H9 (cell line): ENCODE measurements around the gene DAPK1. TPM values are rescaled to one million over a fixed set of nuclear protein-coding genes. Genes with fewer than 3 reads are reported as not detected.
A peak's percentile ranks its signal among the peaks of the same experiment; 100 is the strongest.

ENCODE experiments used
- DNase-seq: peaks from one replicate; pipeline ENCODE4 v3.0.0-alpha.2; 2017
- H2AFZ ChIP-seq: one replicate; pipeline ENCODE4 v1.6.1; 2013; ENCODE audit warnings: mild to moderate bottlenecking, low read length, control low read depth, moderate library complexity
- H2AK5ac ChIP-seq: 2 replicates; pipeline ENCODE4 v1.6.1; 2013; ENCODE audit warnings: low read length, control low read depth, mixed read lengths; ENCODE audit not compliant: insufficient read length
- H2BK120ac ChIP-seq: one replicate; pipeline ENCODE4 v1.6.1; 2013; ENCODE audit warnings: low read depth, mild to moderate bottlenecking, low read length, control low read depth, inconsistent platforms; ENCODE audit not compliant: poor library complexity, severe bottlenecking
- H2BK12ac ChIP-seq: 2 replicates; pipeline ENCODE4 v1.6.1; 2013; ENCODE audit warnings: low read length, control low read depth, mixed read lengths, low read depth; ENCODE audit not compliant: insufficient read length
- H2BK15ac ChIP-seq: 2 replicates; pipeline ENCODE4 v1.6.1; 2013; ENCODE audit warnings: low read depth, low read length, control low read depth
- H2BK20ac ChIP-seq: one replicate; pipeline ENCODE4 v1.6.1; 2013; ENCODE audit warnings: low read depth, mild to moderate bottlenecking, low read length, control low read depth, inconsistent platforms; ENCODE audit not compliant: poor library complexity, severe bottlenecking
- H2BK5ac ChIP-seq: 2 replicates; pipeline ENCODE4 v1.6.1; 2013; ENCODE audit warnings: low read length, control low read depth, mixed read lengths; ENCODE audit not compliant: insufficient read length
- H3K14ac ChIP-seq: 2 replicates; pipeline ENCODE4 v1.6.1; 2013; ENCODE audit warnings: low read length, control low read depth; ENCODE audit not compliant: insufficient read depth
- H3K18ac ChIP-seq: 2 replicates; pipeline ENCODE4 v1.6.1; 2013; ENCODE audit warnings: low read depth, mild to moderate bottlenecking, mixed read lengths, low read length, control low read depth; ENCODE audit not compliant: insufficient read length
- H3K23ac ChIP-seq: 2 replicates; pipeline ENCODE4 v1.6.1; 2013; ENCODE audit warnings: low read length, control low read depth, mixed read lengths, low read depth; ENCODE audit not compliant: insufficient read length
- H3K23me2 ChIP-seq: 2 replicates; pipeline ENCODE4 v1.6.1; 2013; ENCODE audit warnings: low read depth, mild to moderate bottlenecking, mixed read lengths, low read length, control low read depth; ENCODE audit not compliant: insufficient read length, poor library complexity, severe bottlenecking
- H3K27ac ChIP-seq: 2 replicates; pipeline ENCODE4 v1.5.1; 2013; ENCODE audit warnings: low read length, control low read depth, mixed read lengths, low read depth; ENCODE audit not compliant: insufficient read length
- H3K27me3 ChIP-seq: 2 replicates; pipeline ENCODE4 v1.6.1; 2013; ENCODE audit warnings: low read length, control low read depth, inconsistent platforms; ENCODE audit not compliant: insufficient read depth
- H3K4ac ChIP-seq: 2 replicates; pipeline ENCODE4 v1.6.1; 2013; ENCODE audit warnings: low read depth, mild to moderate bottlenecking, control low read depth, inconsistent platforms, low read length, moderate library complexity
- H3K4me1 ChIP-seq: 2 replicates; pipeline ENCODE4 v1.6.1; 2013; ENCODE audit warnings: low read length, control low read depth, inconsistent platforms; ENCODE audit not compliant: insufficient read depth
- H3K4me2 ChIP-seq: 2 replicates; pipeline ENCODE4 v1.6.1; 2013; ENCODE audit warnings: low read length, control low read depth, mixed read lengths; ENCODE audit not compliant: insufficient read length, insufficient read depth
- H3K56ac ChIP-seq: 2 replicates; pipeline ENCODE4 v1.6.1; 2013; ENCODE audit warnings: low read depth, mild to moderate bottlenecking, mixed read lengths, low read length, control low read depth; ENCODE audit not compliant: insufficient read length
- H3K79me1 ChIP-seq: 2 replicates; pipeline ENCODE4 v1.6.1; 2013; ENCODE audit warnings: low read depth, mild to moderate bottlenecking, moderate library complexity, low read length, control low read depth, inconsistent platforms; ENCODE audit not compliant: insufficient read depth, poor library complexity, severe bottlenecking
- H3K79me2 ChIP-seq: 2 replicates; pipeline ENCODE4 v1.6.1; 2013; ENCODE audit warnings: low read length, control low read depth, inconsistent platforms; ENCODE audit not compliant: insufficient read depth
- H3K9ac ChIP-seq: 2 replicates; pipeline ENCODE4 v1.6.1; 2013; ENCODE audit warnings: low read length, control low read depth, mixed read lengths; ENCODE audit not compliant: insufficient read length; ENCODE audit errors: extremely low read depth
- H3K9me3 ChIP-seq: one replicate; pipeline ENCODE4 v1.6.1; 2013; ENCODE audit warnings: low read depth, low read length, inconsistent platforms; ENCODE audit not compliant: control insufficient read depth
- H3T11ph ChIP-seq: one replicate; pipeline ENCODE4 v1.6.1; 2013; ENCODE audit warnings: mild to moderate bottlenecking, low read length, control low read depth, inconsistent platforms
- H4K20me1 ChIP-seq: one replicate; pipeline ENCODE4 v1.6.1; 2013; ENCODE audit not compliant: control insufficient read depth, insufficient read length, insufficient read depth
- H4K5ac ChIP-seq: 2 replicates; pipeline ENCODE4 v1.6.1; 2013; ENCODE audit warnings: low read depth, mild to moderate bottlenecking, mixed read lengths, low read length, control low read depth; ENCODE audit not compliant: insufficient read length
- H4K8ac ChIP-seq: replicated peaks from 2 replicates; pipeline ENCODE4 v1.6.1; 2013; ENCODE audit warnings: low read length, control low read depth, mixed read lengths, low read depth; ENCODE audit not compliant: insufficient read length
- H4K91ac ChIP-seq: 2 replicates; pipeline ENCODE4 v1.6.1; 2013; ENCODE audit warnings: low read depth, mild to moderate bottlenecking, moderate library complexity, mixed read lengths, low read length, control low read depth; ENCODE audit not compliant: insufficient read length
- H3K27ac Mint-ChIP-seq, 3 experiments: 2 replicates in 2 of 3; 3 replicates in 1 of 3; pipeline ENCODE4 v1.8.0; 2020 to 2021; ENCODE audit warnings: mixed read lengths in 3 of 3, mild to moderate bottlenecking in 1 of 3, moderate library complexity in 1 of 3
- H3K27me3 Mint-ChIP-seq: 2 replicates; pipeline ENCODE4 v1.8.0; 2021; ENCODE audit warnings: low read depth, mild to moderate bottlenecking, moderate library complexity, mixed read lengths
- H3K36me3 Mint-ChIP-seq, 3 experiments: 2 replicates in 2 of 3; 3 replicates in 1 of 3; pipeline ENCODE4 v1.8.0; 2020 to 2021; ENCODE audit warnings: low read depth in 3 of 3, mixed read lengths in 3 of 3; ENCODE audit not compliant: insufficient read depth in 1 of 3
- H3K4me1 Mint-ChIP-seq, 2 experiments: 2 replicates each; pipeline ENCODE4 v1.8.0; 2020; ENCODE audit warnings: mixed read lengths in 2 of 2
- H3K4me3 Mint-ChIP-seq, 2 experiments: 2 replicates in 1 of 2; 3 replicates in 1 of 2; pipeline ENCODE4 v1.8.0; 2020 to 2021; ENCODE audit warnings: mild to moderate bottlenecking in 2 of 2, mixed read lengths in 2 of 2, moderate library complexity in 1 of 2
- H3K9me3 Mint-ChIP-seq, 2 experiments: 2 replicates in 1 of 2; 3 replicates in 1 of 2; pipeline ENCODE4 v1.8.0; 2020; ENCODE audit warnings: mild to moderate bottlenecking in 2 of 2, mixed read lengths in 2 of 2, moderate library complexity in 1 of 2
- WGBS: extraction: QIAGEN DNeasy Blood & Tissue Kit; methylation state at CpG from one replicate; pipeline ENCODE4 v1.1.7; 2013; ENCODE audit warnings: missing lambda C conversion rate, low lambda C conversion rate, mixed read lengths; ENCODE audit not compliant: insufficient read length; ENCODE audit errors: extremely low coverage; 5-methylcytosine and 5-hydroxymethylcytosine counted together
- total RNA-seq: library from RNA; stranded (reverse); gene quantifications from 2 replicates; pipeline ENCODE4 v1.2.1, GENCODE V29; 2021
- TF ChIP-seq, protein P1 (sequence below): fragments of 200-600 bp; sonication (generic); conservative IDR thresholded peaks from 3 replicates; pipeline ENCODE4 v1.8.0; 2021; ENCODE audit warnings: antibody characterized with exemption, mild to moderate bottlenecking

DAPK1 gene
- total RNA-seq, 1 experiment from 2014 or later, result 79.4 TPM

DNA sequence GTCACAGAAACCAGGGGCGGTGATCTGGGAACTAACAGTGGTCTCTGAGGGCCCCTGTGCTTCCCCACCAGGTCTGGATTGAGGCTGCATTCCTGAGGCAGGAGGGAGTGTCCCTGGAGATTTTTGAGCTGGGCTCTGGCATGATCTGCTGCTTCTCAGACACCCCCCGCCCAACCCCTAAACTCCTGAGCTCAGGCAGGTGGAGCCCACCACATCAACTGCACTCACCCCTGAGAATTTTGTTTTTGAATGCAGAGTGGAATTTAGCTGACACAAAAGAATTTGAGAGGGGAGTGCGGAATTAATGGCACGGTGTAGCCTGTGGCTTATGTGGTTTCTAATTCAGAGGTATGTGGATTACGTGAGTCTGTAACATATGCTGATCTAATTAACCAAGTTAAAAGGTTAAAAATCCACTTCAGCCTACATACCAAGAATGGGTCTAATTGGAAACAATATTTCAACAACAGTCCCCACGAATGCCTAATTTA is 204.3 kb downstream of the DAPK1 start:
- Mint-ChIP-seq H3K9me3 (no peaks in the 10 kb centered on the region), H3K4me3 (no peak overlapping the region), H3K36me3 (peaks cover 53 to 77% (median 69%) of the 10 kb centered on the region in 3 experiments), H3K27ac (peak overlapping the region; percentile 80 to 89 (median 87); a peak in 6 of 7 replicates), H3K27me3 (no peaks in the 10 kb centered on the region), H3K4me1 (peaks cover 4 to 5% of the 10 kb centered on the region in 2 experiments)
- H4K5ac ChIP-seq, result no peak overlapping the region
- H3T11ph ChIP-seq, result no peak overlapping the region
- no peak overlapping the region for H4K91ac ChIP-seq
- H2BK15ac ChIP-seq, result no peak overlapping the region
- WGBS, result no CpG with 5 or more reads among the region's 6 CpGs
- TF ChIP-seq, protein P1, sequence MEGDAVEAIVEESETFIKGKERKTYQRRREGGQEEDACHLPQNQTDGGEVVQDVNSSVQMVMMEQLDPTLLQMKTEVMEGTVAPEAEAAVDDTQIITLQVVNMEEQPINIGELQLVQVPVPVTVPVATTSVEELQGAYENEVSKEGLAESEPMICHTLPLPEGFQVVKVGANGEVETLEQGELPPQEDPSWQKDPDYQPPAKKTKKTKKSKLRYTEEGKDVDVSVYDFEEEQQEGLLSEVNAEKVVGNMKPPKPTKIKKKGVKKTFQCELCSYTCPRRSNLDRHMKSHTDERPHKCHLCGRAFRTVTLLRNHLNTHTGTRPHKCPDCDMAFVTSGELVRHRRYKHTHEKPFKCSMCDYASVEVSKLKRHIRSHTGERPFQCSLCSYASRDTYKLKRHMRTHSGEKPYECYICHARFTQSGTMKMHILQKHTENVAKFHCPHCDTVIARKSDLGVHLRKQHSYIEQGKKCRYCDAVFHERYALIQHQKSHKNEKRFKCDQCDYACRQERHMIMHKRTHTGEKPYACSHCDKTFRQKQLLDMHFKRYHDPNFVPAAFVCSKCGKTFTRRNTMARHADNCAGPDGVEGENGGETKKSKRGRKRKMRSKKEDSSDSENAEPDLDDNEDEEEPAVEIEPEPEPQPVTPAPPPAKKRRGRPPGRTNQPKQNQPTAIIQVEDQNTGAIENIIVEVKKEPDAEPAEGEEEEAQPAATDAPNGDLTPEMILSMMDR, result no peak
- H3K9me3 ChIP-seq, result no peaks in the 10 kb centered on the region
- H2AK5ac ChIP-seq, result no peak overlapping the region
- no peaks in the 10 kb centered on the region for H3K23me2 ChIP-seq
- no peak overlapping the region for H2BK20ac ChIP-seq
- DNase-seq, result no peak
- no peak overlapping the region for H3K18ac ChIP-seq
- no peak overlapping the region for H3K56ac ChIP-seq
- H4K8ac ChIP-seq, result no peak overlapping the region
- H3K23ac ChIP-seq, result no peak overlapping the region
- H3K9ac ChIP-seq, result no peak overlapping the region
- no peak overlapping the region for H2BK12ac ChIP-seq
- H3K4ac ChIP-seq, result no peak overlapping the region
- H3K27me3 ChIP-seq, result no peaks in the 10 kb centered on the region
- H3K14ac ChIP-seq, result no peak overlapping the region
- H2AFZ ChIP-seq, result no peak overlapping the region
- no peaks in the 10 kb centered on the region for H3K79me1 ChIP-seq
- no peaks in the 10 kb centered on the region for H3K4me1 ChIP-seq
- no peak overlapping the region for H2BK120ac ChIP-seq
- H4K20me1 ChIP-seq, result peaks cover 2% of the 10 kb centered on the region
- no peak overlapping the region for H3K4me2 ChIP-seq
- H3K79me2 ChIP-seq, result no peaks in the 10 kb centered on the region
- no peak overlapping the region for H2BK5ac ChIP-seq
- H3K27ac ChIP-seq, result no peak overlapping the region
